Liver (tissue), 9 donors: ENCODE data around the gene PKP3. TPM values are rescaled to one million over a fixed set of nuclear protein-coding genes. Genes with fewer than 3 reads are reported as not detected.

ENCODE experiments used
- DNase-seq: peaks from one replicate; pipeline ENCODE4 v3.0.0-alpha.2; 2017; ENCODE audit warnings: low spot score
- H3K27ac ChIP-seq, 2 donors: one replicate each; pipeline ENCODE4 v1.7.0; 2013; ENCODE audit warnings: inconsistent platforms in 2 of 2, low read length in 2 of 2, control low read depth in 1 of 2, low read depth in 1 of 2, mild to moderate bottlenecking in 1 of 2
- H3K27me3 ChIP-seq, 4 donors: one replicate each; pipeline versions ENCODE4 v1.6.1 to v1.7.0; 2013; ENCODE audit warnings: low read length in 3 of 4, inconsistent platforms in 1 of 4, mild to moderate bottlenecking in 1 of 4, moderate library complexity in 1 of 4; ENCODE audit not compliant: control insufficient read depth in 4 of 4, insufficient read depth in 4 of 4
- H3K36me3 ChIP-seq, 4 donors: one replicate each; pipeline versions ENCODE4 v1.6.1 to v1.7.0; 2013; ENCODE audit warnings: low read length in 3 of 4, mild to moderate bottlenecking in 3 of 4, low read depth in 1 of 4, moderate library complexity in 1 of 4; ENCODE audit not compliant: control insufficient read depth in 4 of 4, insufficient read depth in 3 of 4
- H3K4me1 ChIP-seq, 4 donors: one replicate each; pipeline versions ENCODE4 v1.6.1 to v1.7.0; 2013; ENCODE audit warnings: low read length in 3 of 4, mild to moderate bottlenecking in 3 of 4, moderate library complexity in 1 of 4; ENCODE audit not compliant: control insufficient read depth in 4 of 4, insufficient read depth in 4 of 4
- H3K4me3 ChIP-seq, 3 donors: one replicate each; pipeline versions ENCODE4 v1.6.1 to v1.7.0; 2013; ENCODE audit warnings: low read length in 3 of 3, control low read depth in 1 of 3, low read depth in 1 of 3, mild to moderate bottlenecking in 1 of 3
- H3K9ac ChIP-seq, 2 donors: one replicate each; pipeline ENCODE4 v1.7.0; 2013; ENCODE audit warnings: low read length in 2 of 2, mild to moderate bottlenecking in 2 of 2, moderate library complexity in 2 of 2, control low read depth in 1 of 2, low read depth in 1 of 2
- H3K9me3 ChIP-seq, 4 donors: one replicate each; pipeline versions ENCODE4 v1.6.1 to v1.7.0; 2013; ENCODE audit warnings: low read length in 3 of 4; ENCODE audit not compliant: control insufficient read depth in 4 of 4
- ATF3 ChIP-seq: IDR thresholded peaks from 2 replicates; pipeline ENCODE4 v1.6.1; 2016; ENCODE audit warnings: antibody characterized with exemption
- CTCF ChIP-seq: fragments of 150-350 bp; IDR thresholded peaks from 2 replicates; pipeline ENCODE4 v1.5.1; 2017; ENCODE audit warnings: improper control_type of control experiment, low read depth, low read length; ENCODE audit not compliant: missing input control
- EGR1 ChIP-seq, 2 donors: IDR thresholded peaks; 2 replicates each; pipeline ENCODE4 v1.6.1; 2016 to 2018; ENCODE audit warnings: antibody characterized with exemption in 2 of 2, low read depth in 2 of 2
- FOXA1 ChIP-seq: IDR thresholded peaks from 2 replicates; pipeline ENCODE4 v1.6.1; 2016; ENCODE audit warnings: antibody characterized with exemption
- FOXA2 ChIP-seq: IDR thresholded peaks from 2 replicates; pipeline ENCODE4 v1.6.1; 2016; ENCODE audit warnings: antibody characterized with exemption
- GABPA ChIP-seq, 2 donors: IDR thresholded peaks in 1 of 2; conservative IDR thresholded peaks in 1 of 2; 2 replicates each; pipeline ENCODE4 v1.6.1; 2016; ENCODE audit warnings: antibody characterized with exemption in 2 of 2, mild to moderate bottlenecking in 1 of 2, moderate library complexity in 1 of 2
- HNF4A ChIP-seq, 2 donors: conservative IDR thresholded peaks; 2 replicates each; pipeline ENCODE4 v1.6.1; 2016; ENCODE audit warnings: antibody characterized with exemption in 2 of 2, mild to moderate bottlenecking in 2 of 2
- HNF4G ChIP-seq: IDR thresholded peaks from 2 replicates; pipeline ENCODE4 v1.6.1; 2016; ENCODE audit warnings: antibody characterized with exemption
- JUND ChIP-seq, 2 donors: IDR thresholded peaks; 2 replicates each; pipeline ENCODE4 v1.6.1; 2016; ENCODE audit warnings: antibody characterized with exemption in 2 of 2
- MAX ChIP-seq: IDR thresholded peaks from 2 replicates; pipeline ENCODE4 v1.6.1; 2016; ENCODE audit warnings: antibody characterized with exemption
- NR2F2 ChIP-seq: IDR thresholded peaks from 2 replicates; pipeline ENCODE4 v1.6.1; 2016; ENCODE audit warnings: antibody characterized with exemption
- RAD21 ChIP-seq, 2 donors: IDR thresholded peaks; 2 replicates each; pipeline ENCODE4 v1.6.1; 2016; ENCODE audit warnings: antibody characterized with exemption in 2 of 2, mild to moderate bottlenecking in 2 of 2
- REST ChIP-seq: IDR thresholded peaks from 2 replicates; pipeline ENCODE4 v1.6.1; 2016; ENCODE audit warnings: antibody characterized with exemption, mild to moderate bottlenecking
- RXRA ChIP-seq, 2 donors: IDR thresholded peaks; 2 replicates each; pipeline ENCODE4 v1.6.1; 2017 to 2018; ENCODE audit warnings: antibody characterized with exemption in 2 of 2, mild to moderate bottlenecking in 1 of 2
- SP1 ChIP-seq: IDR thresholded peaks from 2 replicates; pipeline ENCODE4 v1.6.1; 2018; ENCODE audit warnings: antibody characterized with exemption, mild to moderate bottlenecking
- TAF1 ChIP-seq: conservative IDR thresholded peaks from 2 replicates; pipeline ENCODE4 v1.6.1; 2016; ENCODE audit warnings: antibody characterized with exemption, mild to moderate bottlenecking
- YY1 ChIP-seq: IDR thresholded peaks from 2 replicates; pipeline ENCODE4 v1.6.1; 2016; ENCODE audit warnings: antibody characterized with exemption, mild to moderate bottlenecking
- ZBTB33 ChIP-seq: IDR thresholded peaks from 2 replicates; pipeline ENCODE4 v1.6.1; 2016; ENCODE audit warnings: antibody characterized with exemption
- WGBS: extraction: QIAGEN DNeasy Blood & Tissue Kit; methylation state at CpG from one replicate; pipeline ENCODE4 v1.1.7; 2013; 5-methylcytosine and 5-hydroxymethylcytosine counted together
- polyA plus RNA-seq, 2 donors: library from polyadenylated mRNA; stranded (reverse) in 1 of 2; unstranded in 1 of 2; fragments of 200-250 nt in 1 of 2; fragments of >200 nt in 1 of 2; fragmentation: Nextera tagmentation in 1 of 2; extraction: Ambion mirVana in 1 of 2; gene quantifications; one replicate each; pipeline versions ENCODE4 v1.2.1 to v1.2.3, GENCODE V29; 2013 to 2015
- total RNA-seq, 2 donors: library from RNA; depleted of rRNA; stranded (reverse); fragments of >200 nt; gene quantifications; one replicate each; pipeline ENCODE4 v1.2.3, GENCODE V29; 2014
- donor health status: healthy.
- donor health status: healthy.
- donor health status: healthy.
- donor health status: healthy.
- donor health status: healthy.

The PKP3 gene
- total and polyA plus RNA-seq, 4 donors, result 0.08 to 0.37 (median 0.25) TPM; not detected in 1

- H3K27ac ChIP-seq, result no peak overlapping the region
- H3K4me1 ChIP-seq, result peaks cover 2 to 11% (median 7%) of the 10 kb centered on the region in 4 donors
- H3K4me3 ChIP-seq, result no peak overlapping the region
- H3K36me3 ChIP-seq, result no peaks in the 10 kb centered on the region
- H3K27me3 ChIP-seq, result no peaks in the 10 kb centered on the region
- no peak for DNase-seq
- no peak overlapping the region for H3K9ac ChIP-seq
- TF ChIP-seq TAF1 (no peak), SP1 (no peak), RAD21 (IDR thresholded peaks at IDR 0.05) (no peak), FOXA1 (no peak), REST (no peak), CTCF (no peak), HNF4A (conservative IDR thresholded peaks at IDR 0.05) (no peak), HNF4G (no peak), YY1 (no peak), JUND (IDR thresholded peaks at IDR 0.05) (no peak), ATF3 (no peak), RXRA (IDR thresholded peaks at IDR 0.05) (no peak), MAX (no peak), ZBTB33 (no peak), GABPA (IDR thresholded peaks at IDR 0.05 in 1 of 2, conservative IDR thresholded peaks at IDR 0.05 in 1 of 2) (no peak), NR2F2 (no peak), FOXA2 (no peak), EGR1 (IDR thresholded peaks at IDR 0.05; ENCODE audit: low read depth in 2 of 2) (no peak)
- no peaks in the 10 kb centered on the region for H3K9me3 ChIP-seq
- 91% methylated on average over 36 of the region's 36 CpGs for WGBS
Measured at GRCh38 chr11:392102-392777, 1.8 kb upstream of the PKP3 start.
